CD14-positive monocyte (primary cell): ENCODE data around the gene RPL36A. TPM values are rescaled to one million over a fixed set of nuclear protein-coding genes. Genes with fewer than 3 reads are reported as not detected.

Experiments
- DNase-seq, 3 donors: peaks; one replicate each; pipeline ENCODE4 v3.0.0-alpha.2; 2011 to 2022
- H2AFZ ChIP-seq: 2 replicates; pipeline ENCODE4 v1.6.0; 2012; ENCODE audit warnings: mild to moderate bottlenecking, low read depth, low read length, inconsistent platforms; ENCODE audit not compliant: insufficient read depth, poor library complexity, severe bottlenecking
- H3K27ac ChIP-seq, 2 donors: 1 replicate in 1 of 2; 2 replicates in 1 of 2; pipeline ENCODE4 v1.5.1; 2012 to 2013; ENCODE audit warnings: low read length in 2 of 2, control low read depth in 1 of 2, inconsistent platforms in 1 of 2, low read depth in 1 of 2, mild to moderate bottlenecking in 1 of 2
- H3K27me3 ChIP-seq, 2 donors: one replicate each; pipeline versions ENCODE4 v1.6.0 to v1.6.1; 2011 to 2013; ENCODE audit warnings: low read length in 2 of 2; ENCODE audit not compliant: control insufficient read depth in 2 of 2, insufficient read depth in 2 of 2
- H3K36me3 ChIP-seq, 2 donors: replicated peaks in 1 of 2; 1 replicate in 1 of 2; 2 replicates in 1 of 2; pipeline versions ENCODE4 v1.5.1 to v1.6.1; 2012 to 2013; ENCODE audit warnings: low read length in 2 of 2, control low read depth in 1 of 2, inconsistent platforms in 1 of 2, mild to moderate bottlenecking in 1 of 2; ENCODE audit not compliant: insufficient read depth in 2 of 2, control insufficient read depth in 1 of 2
- H3K4me1 ChIP-seq, 2 donors: 1 replicate in 1 of 2; 2 replicates in 1 of 2; pipeline versions ENCODE4 v1.5.1 to v1.6.1; 2012 to 2013; ENCODE audit warnings: low read length in 2 of 2, control low read depth in 1 of 2, inconsistent platforms in 1 of 2, mild to moderate bottlenecking in 1 of 2, moderate library complexity in 1 of 2; ENCODE audit not compliant: insufficient read depth in 2 of 2, control insufficient read depth in 1 of 2
- H3K4me2 ChIP-seq: replicated peaks from 2 replicates; pipeline ENCODE3; 2012; ENCODE audit warnings: low read length, moderate library complexity, mild to moderate bottlenecking; ENCODE audit not compliant: poor library complexity, severe bottlenecking; ENCODE audit errors: extremely low read depth
- H3K4me3 ChIP-seq, 3 experiments: fragments of 200-600 bp in 1 of 3; sonication (generic) in 1 of 3; replicated peaks in 1 of 3; 1 replicate in 2 of 3; 2 replicates in 1 of 3; pipeline ENCODE4 v1.5.1; 2011 to 2013; ENCODE audit warnings: low read length in 3 of 3, mild to moderate bottlenecking in 3 of 3, control low read depth in 2 of 3, low read depth in 2 of 3, inconsistent platforms in 1 of 3, moderate library complexity in 1 of 3
- H3K79me2 ChIP-seq: 2 replicates; pipeline ENCODE4 v1.6.0; 2012; ENCODE audit warnings: mild to moderate bottlenecking, control low read depth, inconsistent platforms, low read length, moderate library complexity; ENCODE audit not compliant: insufficient read depth
- H3K9ac ChIP-seq: 2 replicates; pipeline ENCODE4 v1.6.0; 2017; ENCODE audit warnings: low read length, mild to moderate bottlenecking; ENCODE audit not compliant: insufficient read depth, poor library complexity, severe bottlenecking
- H3K9me3 ChIP-seq, 2 donors: replicated peaks in 1 of 2; 1 replicate in 1 of 2; 2 replicates in 1 of 2; pipeline versions ENCODE4 v1.5.1 to v1.6.1; 2012 to 2013; ENCODE audit warnings: low read length in 2 of 2, control low read depth in 1 of 2; ENCODE audit not compliant: control insufficient read depth in 1 of 2, insufficient read depth in 1 of 2
- H4K20me1 ChIP-seq: 2 replicates; pipeline ENCODE4 v1.6.0; 2012; ENCODE audit warnings: mild to moderate bottlenecking, low read length, control low read depth, moderate library complexity; ENCODE audit not compliant: insufficient read depth
- H3K27ac Mint-ChIP-seq, 7 donors: one replicate each; pipeline ENCODE4 v1.8.0; 2020; ENCODE audit warnings: mild to moderate bottlenecking in 7 of 7, mixed read lengths in 7 of 7, moderate library complexity in 6 of 7, inconsistent platforms in 2 of 7
- H3K27me3 Mint-ChIP-seq, 3 donors: one replicate each; pipeline ENCODE4 v1.8.0; 2021 to 2022; ENCODE audit warnings: low read depth in 3 of 3, mild to moderate bottlenecking in 3 of 3, mixed read lengths in 3 of 3, moderate library complexity in 3 of 3, inconsistent platforms in 1 of 3
- H3K36me3 Mint-ChIP-seq, 2 donors: one replicate each; pipeline ENCODE4 v1.8.0; 2020; ENCODE audit warnings: mixed read lengths in 2 of 2, inconsistent platforms in 1 of 2, mild to moderate bottlenecking in 1 of 2
- H3K4me1 Mint-ChIP-seq: one replicate; pipeline ENCODE4 v1.8.0; 2020; ENCODE audit warnings: mild to moderate bottlenecking, mixed read lengths
- H3K4me3 Mint-ChIP-seq, 2 donors: one replicate each; pipeline ENCODE4 v1.8.0; 2020; ENCODE audit warnings: mild to moderate bottlenecking in 2 of 2, mixed read lengths in 2 of 2, moderate library complexity in 1 of 2
- H3K9me3 Mint-ChIP-seq, 7 donors: one replicate each; pipeline ENCODE4 v1.8.0; 2020 to 2022; ENCODE audit warnings: mixed read lengths in 7 of 7, mild to moderate bottlenecking in 6 of 7, moderate library complexity in 6 of 7, inconsistent platforms in 2 of 7
- whole genome bisulfite sequencing: methylation state at CpG from one replicate; pipeline ENCODE4 v1.1.5; 2013; ENCODE audit warnings: missing lambda C conversion rate; ENCODE audit not compliant: insufficient coverage; 5-methylcytosine and 5-hydroxymethylcytosine counted together
- intact Hi-C, 2 donors: fragments of 100-400 bp; cut with micrococcal nuclease; formaldehyde crosslinking; loops; one replicate each; pipeline versions ENCODE4 v1.15.0 to v1.15.1; 2023
- polyA plus RNA-seq, 3 donors: library from polyadenylated mRNA; depleted of rRNA in 1 of 3; unstranded in 2 of 3; stranded (reverse) in 1 of 3; fragments of 300-500 nt in 2 of 3; fragments of >200 nt in 1 of 3; fragmentation: Illumina TruSeq in 2 of 3; gene quantifications; 1 replicate in 2 of 3; 2 replicates in 1 of 3; pipeline ENCODE4 v1.2.3, GENCODE V29; 2012 to 2021
- TF ChIP-seq, protein P1 (sequence below): fragments of 200-600 bp; IDR thresholded peaks from one replicate; pipeline ENCODE4 v1.8.0; 2022; ENCODE audit warnings: antibody characterized with exemption, mild to moderate bottlenecking

RPL36A gene
- polyA plus RNA-seq, 3 donors, result 833 to 2,390 (median 875) TPM

DNA sequence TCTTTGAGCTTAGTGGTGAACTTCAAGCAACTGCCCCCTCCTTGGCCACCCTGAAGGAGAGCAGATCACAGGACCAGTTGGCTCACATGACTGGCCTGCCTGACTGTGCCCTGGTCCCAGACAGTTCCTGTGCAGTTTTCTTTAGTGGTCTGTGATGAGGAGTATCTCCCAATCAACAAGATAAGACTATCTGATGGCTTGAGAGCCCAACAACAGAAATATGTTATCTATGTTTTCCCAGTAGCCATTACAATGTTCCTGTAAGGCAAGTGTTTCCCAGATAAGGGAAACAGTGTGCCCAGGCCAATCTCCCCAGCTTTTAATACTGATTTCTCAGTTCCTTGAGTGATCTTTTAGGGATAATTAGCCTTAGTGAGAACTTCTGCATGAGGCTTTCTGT is 28.1 kb upstream of the RPL36A start:
- Histone ChIP-seq H3K9me3 (no peaks in the 10 kb centered on the region), H3K27me3 (no peaks in the 10 kb centered on the region), H3K4me3 (no peak overlapping the region), H3K4me2 (no peak overlapping the region), H3K9ac (no peak overlapping the region), H4K20me1 (no peaks in the 10 kb centered on the region), H3K4me1 (no peaks in the 10 kb centered on the region), H2AFZ (no peak overlapping the region), H3K36me3 (peaks cover 63 to 87% of the 10 kb centered on the region in 2 donors), H3K27ac (no peak overlapping the region), H3K79me2 (no peaks in the 10 kb centered on the region)
- Mint-ChIP-seq H3K4me3 (no peak overlapping the region), H3K9me3 (no peaks in the 10 kb centered on the region), H3K4me1 (no peaks in the 10 kb centered on the region), H3K27me3 (peaks cover 0 to 1% (median 0%) of the 10 kb centered on the region in 3 donors), H3K36me3 (peaks cover 58 to 78% of the 10 kb centered on the region in 2 donors), H3K27ac (peak overlapping the region in 1 of 7 donors; percentile 32)
- no peak for DNase-seq
- intact Hi-C loops, result no loop called here
- TF ChIP-seq, protein P1, sequence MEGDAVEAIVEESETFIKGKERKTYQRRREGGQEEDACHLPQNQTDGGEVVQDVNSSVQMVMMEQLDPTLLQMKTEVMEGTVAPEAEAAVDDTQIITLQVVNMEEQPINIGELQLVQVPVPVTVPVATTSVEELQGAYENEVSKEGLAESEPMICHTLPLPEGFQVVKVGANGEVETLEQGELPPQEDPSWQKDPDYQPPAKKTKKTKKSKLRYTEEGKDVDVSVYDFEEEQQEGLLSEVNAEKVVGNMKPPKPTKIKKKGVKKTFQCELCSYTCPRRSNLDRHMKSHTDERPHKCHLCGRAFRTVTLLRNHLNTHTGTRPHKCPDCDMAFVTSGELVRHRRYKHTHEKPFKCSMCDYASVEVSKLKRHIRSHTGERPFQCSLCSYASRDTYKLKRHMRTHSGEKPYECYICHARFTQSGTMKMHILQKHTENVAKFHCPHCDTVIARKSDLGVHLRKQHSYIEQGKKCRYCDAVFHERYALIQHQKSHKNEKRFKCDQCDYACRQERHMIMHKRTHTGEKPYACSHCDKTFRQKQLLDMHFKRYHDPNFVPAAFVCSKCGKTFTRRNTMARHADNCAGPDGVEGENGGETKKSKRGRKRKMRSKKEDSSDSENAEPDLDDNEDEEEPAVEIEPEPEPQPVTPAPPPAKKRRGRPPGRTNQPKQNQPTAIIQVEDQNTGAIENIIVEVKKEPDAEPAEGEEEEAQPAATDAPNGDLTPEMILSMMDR, result no peak

DNA sequence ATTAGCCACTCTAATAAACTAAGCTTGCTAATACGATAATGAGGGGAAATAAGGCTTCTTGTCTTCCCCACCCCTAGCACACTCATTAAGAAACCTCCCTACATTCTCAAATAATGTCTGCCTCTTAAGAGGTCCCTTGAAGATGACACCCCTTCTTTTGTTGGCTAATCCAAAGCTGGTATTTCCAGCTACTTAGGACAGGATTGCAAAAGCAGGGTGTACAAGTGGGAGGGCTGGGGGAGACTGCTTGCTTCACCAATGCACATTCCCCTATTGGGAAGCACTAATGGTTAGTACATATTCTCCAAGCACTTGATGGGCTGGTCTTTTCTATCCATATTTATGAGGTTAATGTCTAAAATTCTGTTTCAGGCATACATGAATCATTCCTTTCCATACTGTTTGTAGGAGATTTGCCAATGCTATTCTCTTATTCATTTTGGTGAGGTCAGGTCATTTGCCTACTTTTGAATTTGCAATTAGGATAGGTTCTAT is 25.5 kb upstream of the RPL36A start:
- H3K4me1 ChIP-seq, result no peaks in the 10 kb centered on the region
- Mint-ChIP-seq H3K27ac (no peak overlapping the region), H3K4me1 (no peaks in the 10 kb centered on the region), H3K36me3 (peaks cover 52 to 68% of the 10 kb centered on the region in 2 donors), H3K9me3 (no peaks in the 10 kb centered on the region), H3K27me3 (peaks cover 0 to 1% (median 0%) of the 10 kb centered on the region in 3 donors), H3K4me3 (no peak overlapping the region)
- TF ChIP-seq, protein P1, result no peak
- intact Hi-C loops, result no loop called here
- no CpG with 5 or more reads among the region's 1 CpG for WGBS
- no peak overlapping the region for H3K27ac ChIP-seq
- H3K79me2 ChIP-seq, result no peaks in the 10 kb centered on the region
- H3K4me2 ChIP-seq, result no peak overlapping the region
- H3K9me3 ChIP-seq, result no peaks in the 10 kb centered on the region
- DNase-seq, result no peak
- H3K4me3 ChIP-seq, result no peak overlapping the region
- H3K27me3 ChIP-seq, result no peaks in the 10 kb centered on the region
- no peak overlapping the region for H3K9ac ChIP-seq
- H3K36me3 ChIP-seq, result peaks cover 62 to 89% of the 10 kb centered on the region in 2 donors
- H4K20me1 ChIP-seq, result no peaks in the 10 kb centered on the region
- no peak overlapping the region for H2AFZ ChIP-seq
